ENCODE measurements around the gene RNASE8. TPM values are rescaled to one million over a fixed set of nuclear protein-coding genes. Genes with fewer than 3 reads are reported as not detected.

The RNASE8 gene
- total RNA-seq, 2 experiments from 2014 or later = not detected

- ChIA-PET CTCF (interaction anchor here (1.8 to 2.9 kb wide), 3 partner anchors 24 to 50 kb away, joined by 5 to 35 read pairs (median 6); no protein-coding TSS in a partner anchor), POLR2A (no interaction called here)
- Mint-ChIP-seq H3K9me3 (no peaks in the 10 kb centered on the region), H3K27ac (no peak overlapping the region), H3K4me1 (ENCODE audit: low read depth) (peaks cover 12% of the 10 kb centered on the region), H3K27me3 (peaks cover 2% of the 10 kb centered on the region), H3K36me3 (no peaks in the 10 kb centered on the region), H3K4me3 (no peak overlapping the region)
- no peak for DNase-seq
- intact Hi-C loops (cut with micrococcal nuclease) = no loop called here
These were observed 14.7 kb upstream of the RNASE8 start for GRCh38 chr14:21042918-21043317.

GRCh38 chr14:21043387-21043973, 14.1 kb upstream of the RNASE8 start:
- Mint-ChIP-seq H3K9me3 (no peaks in the 10 kb centered on the region), H3K27ac (no peak overlapping the region), H3K27me3 (peaks cover 2% of the 10 kb centered on the region), H3K4me3 (no peak overlapping the region), H3K36me3 (no peaks in the 10 kb centered on the region), H3K4me1 (ENCODE audit: low read depth) (peaks cover 12% of the 10 kb centered on the region)
- ChIA-PET CTCF (interaction anchor here (1.5 to 2.9 kb wide), 5 partner anchors 10 to 49 kb away, joined by 3 to 35 read pairs (median 6); no protein-coding TSS in a partner anchor), POLR2A (no interaction called here)
- intact Hi-C loops (cut with micrococcal nuclease) = no loop called here
- no peak for DNase-seq

GRCh38 chr14:21043974-21044618, 13.5 kb upstream of the RNASE8 start:
- Mint-ChIP-seq H3K27me3 (peaks cover 2% of the 10 kb centered on the region), H3K4me1 (ENCODE audit: low read depth) (peaks cover 12% of the 10 kb centered on the region), H3K4me3 (no peak overlapping the region), H3K27ac (no peak overlapping the region), H3K36me3 (no peaks in the 10 kb centered on the region), H3K9me3 (no peaks in the 10 kb centered on the region)
- POLR2A ChIA-PET = no interaction called here
- intact Hi-C loops (cut with micrococcal nuclease) = no loop called here
- CTCF ChIA-PET = interaction anchor here (1.2 to 2.9 kb wide), 6 partner anchors 8 to 48 kb away, joined by 3 to 35 read pairs (median 6); no protein-coding TSS in a partner anchor
- DNase-seq = no peak

GRCh38 chr14:21047378-21047781, 10.2 kb upstream of the RNASE8 start:
- H3K4me3 Mint-ChIP-seq = no peak overlapping the region
- POLR2A ChIA-PET = no interaction called here
- CTCF ChIA-PET = interaction anchor here (1.1 to 2.6 kb wide), 6 partner anchors 21 to 76 kb away, joined by 4 to 18 read pairs (median 6); no protein-coding TSS in a partner anchor
- no peak for DNase-seq
- H3K27me3 Mint-ChIP-seq = peaks cover 5% of the 10 kb centered on the region
- H3K9me3 Mint-ChIP-seq = no peaks in the 10 kb centered on the region
- intact Hi-C loops (cut with micrococcal nuclease) = no loop called here
- H3K4me1 Mint-ChIP-seq (ENCODE audit: low read depth) = peaks cover 12% of the 10 kb centered on the region
- H3K27ac Mint-ChIP-seq = no peak overlapping the region
- H3K36me3 Mint-ChIP-seq = no peaks in the 10 kb centered on the region

GRCh38 chr14:21048638-21049037, 9.0 kb upstream of the RNASE8 start:
- intact Hi-C loops (cut with micrococcal nuclease) = no loop called here
- Mint-ChIP-seq H3K9me3 (no peaks in the 10 kb centered on the region), H3K27ac (no peak overlapping the region), H3K36me3 (no peaks in the 10 kb centered on the region), H3K27me3 (peaks cover 5% of the 10 kb centered on the region), H3K4me1 (ENCODE audit: low read depth) (peaks cover 8% of the 10 kb centered on the region), H3K4me3 (no peak overlapping the region)
- DNase-seq = no peak
- POLR2A ChIA-PET = interaction anchor here (1.0 kb wide), 1 partner anchor 76 kb away, joined by 3 read pairs; no protein-coding TSS in a partner anchor
- CTCF ChIA-PET = interaction anchor here (1.1 to 2.6 kb wide), 4 partner anchors 20 to 56 kb away, joined by 3 to 8 read pairs (median 5); no protein-coding TSS in a partner anchor

GRCh38 chr14:21049271-21049673, 8.3 kb upstream of the RNASE8 start:
- Mint-ChIP-seq H3K27me3 (peaks cover 5% of the 10 kb centered on the region), H3K4me3 (no peak overlapping the region), H3K27ac (no peak overlapping the region), H3K9me3 (no peaks in the 10 kb centered on the region), H3K4me1 (ENCODE audit: low read depth) (peaks cover 11% of the 10 kb centered on the region), H3K36me3 (no peaks in the 10 kb centered on the region)
- no peak for DNase-seq
- CTCF ChIA-PET = interaction anchor here (1.1 to 2.6 kb wide), 2 partner anchors 35 to 55 kb away, joined by 4 to 8 read pairs; no protein-coding TSS in a partner anchor
- POLR2A ChIA-PET = no interaction called here
- intact Hi-C loops (cut with micrococcal nuclease) = no loop called here

GRCh38 chr14:21050597-21050996, 7.0 kb upstream of the RNASE8 start:
- no peaks in the 10 kb centered on the region for H3K36me3 Mint-ChIP-seq
- CTCF ChIA-PET = interaction anchor here (1.5 kb wide), 1 partner anchor 45 kb away, joined by 3 read pairs; no protein-coding TSS in a partner anchor
- intact Hi-C loops (cut with micrococcal nuclease) = no loop called here
- DNase-seq = no peak
- H3K4me1 Mint-ChIP-seq (ENCODE audit: low read depth) = peaks cover 6% of the 10 kb centered on the region
- no peak overlapping the region for H3K27ac Mint-ChIP-seq
- H3K27me3 Mint-ChIP-seq = peaks cover 5% of the 10 kb centered on the region
- POLR2A ChIA-PET = no interaction called here
- no peaks in the 10 kb centered on the region for H3K9me3 Mint-ChIP-seq
- no peak overlapping the region for H3K4me3 Mint-ChIP-seq

GRCh38 chr14:21053184-21054122, 4.2 kb upstream of the RNASE8 start:
- H3K27me3 Mint-ChIP-seq = peaks cover 2% of the 10 kb centered on the region
- intact Hi-C loops (cut with micrococcal nuclease) = no loop called here
- H3K27ac Mint-ChIP-seq = no peak overlapping the region
- H3K9me3 Mint-ChIP-seq = no peaks in the 10 kb centered on the region
- CTCF ChIA-PET = interaction anchor here (0.9 kb wide), 1 partner anchor 471 kb away, joined by 3 read pairs; no protein-coding TSS in a partner anchor
- no peaks in the 10 kb centered on the region for H3K36me3 Mint-ChIP-seq
- peaks cover 6% of the 10 kb centered on the region for H3K4me1 Mint-ChIP-seq (ENCODE audit: low read depth)
- POLR2A ChIA-PET = no interaction called here
- no peak for DNase-seq
- no peak overlapping the region for H3K4me3 Mint-ChIP-seq

- H3K36me3 Mint-ChIP-seq = no peaks in the 10 kb centered on the region
- no peak overlapping the region for H3K27ac Mint-ChIP-seq
- no peak for DNase-seq
- no peak overlapping the region for H3K4me3 Mint-ChIP-seq
- H3K9me3 Mint-ChIP-seq = no peaks in the 10 kb centered on the region
- peaks cover 2% of the 10 kb centered on the region for H3K27me3 Mint-ChIP-seq
- ChIA-PET CTCF (interaction anchor here (0.9 kb wide), 1 partner anchor 470 kb away, joined by 3 read pairs; no protein-coding TSS in a partner anchor), POLR2A (no interaction called here)
- H3K4me1 Mint-ChIP-seq (ENCODE audit: low read depth) = peaks cover 6% of the 10 kb centered on the region
- intact Hi-C loops (cut with micrococcal nuclease) = no loop called here
These were observed 3.4 kb upstream of the RNASE8 start for GRCh38 chr14:21054123-21054767.

- Mint-ChIP-seq H3K9me3 (no peaks in the 10 kb centered on the region), H3K27ac (no peak overlapping the region), H3K4me1 (ENCODE audit: low read depth) (peaks cover 6% of the 10 kb centered on the region), H3K27me3 (peaks cover 3% of the 10 kb centered on the region), H3K4me3 (no peak overlapping the region), H3K36me3 (no peaks in the 10 kb centered on the region)
- no peak for DNase-seq
- ChIA-PET CTCF (no interaction called here), POLR2A (no interaction called here)
- intact Hi-C loops (cut with micrococcal nuclease) = no loop called here
These were observed 2.9 kb upstream of the RNASE8 start for GRCh38 chr14:21054768-21055145.

- Mint-ChIP-seq H3K27me3 (peaks cover 7% of the 10 kb centered on the region), H3K27ac (no peak overlapping the region), H3K9me3 (no peaks in the 10 kb centered on the region), H3K4me3 (no peak overlapping the region), H3K4me1 (ENCODE audit: low read depth) (peaks cover 6% of the 10 kb centered on the region), H3K36me3 (no peaks in the 10 kb centered on the region)
- intact Hi-C loops (cut with micrococcal nuclease) = no loop called here
- CTCF ChIA-PET = interaction anchor here (1.7 kb wide), 1 partner anchor 37 kb away, joined by 3 read pairs; no protein-coding TSS in a partner anchor
- no peak for DNase-seq
- POLR2A ChIA-PET = no interaction called here
These were observed 2.0 kb upstream of the RNASE8 start for GRCh38 chr14:21055432-21056117.
